ENCODE data around the gene KLHL9.

Gene KLHL9

GRCh38 chr9:21317956-21318923, 17.0 kb downstream of the KLHL9 start:
- DNase-seq (ENCODE audit: low spot score) = peak; percentile 52

- no peak for DNase-seq (ENCODE audit: low spot score)
Observed at GRCh38 chr9:21316860-21317259, 18.3 kb downstream of the KLHL9 start.

GRCh38 chr9:21316032-21316842, 19.0 kb downstream of the KLHL9 start:
- DNase-seq (ENCODE audit: low spot score) = no peak

- DNase-seq (ENCODE audit: low spot score) = no peak
Observed at GRCh38 chr9:21314152-21314551, 21.1 kb downstream of the KLHL9 start.

- DNase-seq (ENCODE audit: low spot score) = no peak
Observed at GRCh38 chr9:21311889-21312288, 23.3 kb downstream of the KLHL9 start.

- no peak for DNase-seq (ENCODE audit: low spot score)
Observed at GRCh38 chr9:21305213-21305612, 30.0 kb downstream of the KLHL9 start, which contains the start of gene IFNA5. IFNA5 (minus strand) TSS chr9:21305313; CDS start chr9:21305256, 57 bp downstream.

GRCh38 chr9:21295992-21296391, 39.2 kb downstream of the KLHL9 start:
- no peak for DNase-seq (ENCODE audit: low spot score)

- DNase-seq (ENCODE audit: low spot score) = no peak
Observed at GRCh38 chr9:21294904-21295538, 40.2 kb downstream of the KLHL9 start.

GRCh38 chr9:21294364-21294774, 40.8 kb downstream of the KLHL9 start:
- DNase-seq (ENCODE audit: low spot score) = no peak

GRCh38 chr9:21289848-21290247, 45.4 kb downstream of the KLHL9 start:
- DNase-seq (ENCODE audit: low spot score) = no peak

- no peak for DNase-seq (ENCODE audit: low spot score)
Observed at GRCh38 chr9:21287280-21287679, 47.9 kb downstream of the KLHL9 start.

- no peak for DNase-seq (ENCODE audit: low spot score)
Observed at GRCh38 chr9:21286659-21287058, 48.5 kb downstream of the KLHL9 start.

- no peak for DNase-seq (ENCODE audit: low spot score)
Observed at GRCh38 chr9:21286099-21286498, 49.1 kb downstream of the KLHL9 start.

- DNase-seq (ENCODE audit: low spot score) = no peak
Observed at GRCh38 chr9:21281275-21281674, 53.9 kb downstream of the KLHL9 start.
